GM18951 (cell line): ENCODE measurements around the gene FAM117B.
"Not testable (repeated sequence)": the region's sequence is repeated elsewhere in the genome, so short reads cannot be mapped to it uniquely, and the experiment has no call there.

Experiments
- POLR2A ChIP-seq: IDR thresholded peaks from 4 replicates; pipeline ENCODE4 v1.6.1; 2011; ENCODE audit warnings: mild to moderate bottlenecking; ENCODE audit not compliant: insufficient read length, insufficient read depth; ENCODE audit errors: extremely low read depth
- in situ Hi-C: fragments of 300-500 bp; cut with MboI; formaldehyde crosslinking; loops from one replicate; pipeline ENCODE4 v1.12.0; 2022; ENCODE audit warnings: low sequenced_read_pairs, mixed read lengths, inconsistent platforms; ENCODE audit not compliant: unreplicated experiment

The FAM117B gene

GRCh38 chr2:202693503-202693902 lies 58.7 kb downstream of the FAM117B start:
- in situ Hi-C loops, result no loop called here
- no peak for TF ChIP-seq POLR2A

GRCh38 chr2:202695166-202695565 lies 60.4 kb downstream of the FAM117B start:
- no peak for TF ChIP-seq POLR2A
- in situ Hi-C loops, result no loop called here

GRCh38 chr2:202700075-202700901 lies 65.5 kb downstream of the FAM117B start:
- no peak for TF ChIP-seq POLR2A
- in situ Hi-C loops, result no loop called here

- in situ Hi-C loops, result no loop called here
- no peak for TF ChIP-seq POLR2A
Observed at GRCh38 chr2:202703091-202703490, 68.3 kb downstream of the FAM117B start.

GRCh38 chr2:202704248-202704647 lies 69.5 kb downstream of the FAM117B start:
- in situ Hi-C loops, result no loop called here

GRCh38 chr2:202705446-202706020 lies 70.8 kb downstream of the FAM117B start:
- TF ChIP-seq POLR2A, result no peak
- in situ Hi-C loops, result no loop called here

More at GRCh38 chr2:202704248-202704647, 69.5 kb downstream of the FAM117B start:
- no peak for TF ChIP-seq POLR2A

- in situ Hi-C loops, result not testable (repeated sequence)
Observed at GRCh38 chr2:202714971-202715935, 80.5 kb downstream of the FAM117B start.

GRCh38 chr2:202716114-202716718 lies 81.4 kb downstream of the FAM117B start:
- in situ Hi-C loops, result no loop called here
- TF ChIP-seq POLR2A, result no peak

- TF ChIP-seq POLR2A, result no peak
- in situ Hi-C loops, result no loop called here
Observed at GRCh38 chr2:202716953-202717597, 82.3 kb downstream of the FAM117B start.

- in situ Hi-C loops, result no loop called here
- no peak for TF ChIP-seq POLR2A
Observed at GRCh38 chr2:202717598-202718310, 83.0 kb downstream of the FAM117B start.

GRCh38 chr2:202718614-202719013 lies 83.8 kb downstream of the FAM117B start:
- no peak for TF ChIP-seq POLR2A
- in situ Hi-C loops, result no loop called here

GRCh38 chr2:202720226-202720625 lies 85.5 kb downstream of the FAM117B start:
- in situ Hi-C loops, result no loop called here

GRCh38 chr2:202721621-202722020 lies 86.9 kb downstream of the FAM117B start:
- in situ Hi-C loops, result no loop called here
- TF ChIP-seq POLR2A, result no peak

More at GRCh38 chr2:202720226-202720625, 85.5 kb downstream of the FAM117B start:
- no peak for TF ChIP-seq POLR2A
